OCI-LY3 (cell line): Measurements from ENCODE around the gene YWHAB.

Experiments used
- CTCF ChIP-seq: fragments of 200-600, 300-600 bp; sonication (generic); IDR thresholded peaks from 2 replicates; pipeline ENCODE4 v1.5.1; 2014; ENCODE audit warnings: antibody characterized with exemption, low read length, low read depth
- EZH2phosphoT487 ChIP-seq: fragments of 200-600 bp; shearing (Covaris generic); IDR thresholded peaks from 2 replicates; pipeline ENCODE4 v1.6.1; 2018; ENCODE audit warnings: antibody characterized with exemption, mixed run types, low read depth

GRCh38 chr20:44928595-44928994 lies 43.1 kb downstream of the YWHAB start:
- TF ChIP-seq CTCF: no peak
- TF ChIP-seq EZH2phosphoT487: no peak
